Mucosa of descending colon (tissue), 3 donors: ENCODE measurements around the gene LMAN2L. TPM values are rescaled to one million over a fixed set of nuclear protein-coding genes. Genes with fewer than 3 reads are reported as not detected.

Experiments used
- ATAC-seq: fragments of 200-7000 bp; cut with Tn5 transposase; one replicate; pipeline ENCODE4 v1.9.1; 2020; ENCODE audit warnings: mild to moderate bottlenecking, moderate library complexity
- DNase-seq, 3 donors: peaks; one replicate each; pipeline ENCODE4 v3.0.0-alpha.2; 2020
- H3K36me3 ChIP-seq: fragments of 200-600 bp; one replicate; pipeline ENCODE4 v1.8.0; 2021; ENCODE audit warnings: low read depth, mild to moderate bottlenecking
- H3K4me1 ChIP-seq: fragments of 200-600 bp; one replicate; pipeline ENCODE4 v1.8.0; 2021; ENCODE audit warnings: low read depth, mild to moderate bottlenecking
- H3K4me3 ChIP-seq: fragments of 200-600 bp; one replicate; pipeline ENCODE4 v1.8.0; 2021; ENCODE audit warnings: mild to moderate bottlenecking
- H3K9me3 ChIP-seq: fragments of 200-600 bp; one replicate; pipeline ENCODE4 v1.8.0; 2021; ENCODE audit warnings: mild to moderate bottlenecking
- CTCF ChIP-seq: fragments of 200-600 bp; IDR thresholded peaks from one replicate; pipeline ENCODE4 v1.8.0; 2022; ENCODE audit warnings: antibody characterized with exemption, mild to moderate bottlenecking
- intact Hi-C, 2 donors: fragments of 100-400 bp; cut with DNase I in 1 of 2; cut with micrococcal nuclease in 1 of 2; formaldehyde crosslinking; loops; one replicate each; pipeline versions ENCODE4 v1.11.0 to v1.11.1; 2022; cut with DNase I, micrococcal nuclease
- total RNA-seq, 3 donors: library from RNA; stranded (reverse); fragmentation: NEBNext Ultra II Directional in 2 of 3; extraction: Animal tissue kit (Norgen Biotek cat#: 25700) in 2 of 3; gene quantifications; one replicate each; pipeline versions ENCODE4 v1.2.1 to v1.2.4, GENCODE V29; 2021 to 2023
- donor health status: DM: no; HTN: no; CAD: no; lungs with moderate emphysema.
- donor health status: DM: no; HTN: no; CAD: no.
- donor health status: DM: no; HTN: yes; CAD: no.

Gene LMAN2L
- total RNA-seq, 3 donors from 2014 or later: 11.2 to 21.0 (median 14.2) TPM

- no peak for TF ChIP-seq CTCF
- ATAC-seq: no peak
- DNase-seq: no peak
- Histone ChIP-seq H3K36me3 (peaks cover 11% of the 10 kb centered on the region), H3K9me3 (no peaks in the 10 kb centered on the region), H3K4me3 (no peak overlapping the region), H3K4me1 (peaks cover 3% of the 10 kb centered on the region)
- intact Hi-C loops: no loop called here
Observed at GRCh38 chr2:96733931-96734330, 5.9 kb downstream of the LMAN2L start.

- no peak for TF ChIP-seq CTCF
- Histone ChIP-seq H3K9me3 (no peaks in the 10 kb centered on the region), H3K36me3 (peaks cover 11% of the 10 kb centered on the region), H3K4me3 (no peak overlapping the region), H3K4me1 (no peaks in the 10 kb centered on the region)
- DNase-seq (no peak), ATAC-seq (no peak)
- intact Hi-C loops: no loop called here
Observed at GRCh38 chr2:96730212-96730611, 9.7 kb downstream of the LMAN2L start.

- ATAC-seq (no peak), DNase-seq (no peak)
- H3K9me3 ChIP-seq: no peaks in the 10 kb centered on the region
- no peak overlapping the region for H3K4me3 ChIP-seq
- TF ChIP-seq CTCF: no peak
- peaks cover 11% of the 10 kb centered on the region for H3K36me3 ChIP-seq
- H3K4me1 ChIP-seq: no peaks in the 10 kb centered on the region
- intact Hi-C loops: no loop called here
Observed at GRCh38 chr2:96729748-96730147, 10.1 kb downstream of the LMAN2L start.

GRCh38 chr2:96727431-96727830, 12.4 kb downstream of the LMAN2L start:
- H3K9me3 ChIP-seq: no peaks in the 10 kb centered on the region
- peaks cover 4% of the 10 kb centered on the region for H3K36me3 ChIP-seq
- ATAC-seq (no peak), DNase-seq (peak in 1 of 3 donors; percentile 22)
- no peak for TF ChIP-seq CTCF
- intact Hi-C loops: no loop called here
- H3K4me1 ChIP-seq: no peaks in the 10 kb centered on the region
- H3K4me3 ChIP-seq: no peak overlapping the region

GRCh38 chr2:96726131-96726530, 13.7 kb downstream of the LMAN2L start:
- H3K36me3 ChIP-seq: peaks cover 4% of the 10 kb centered on the region

More at GRCh38 chr2:96726131-96726530, 13.7 kb downstream of the LMAN2L start:
- Histone ChIP-seq H3K4me1 (no peaks in the 10 kb centered on the region), H3K4me3 (no peak overlapping the region), H3K9me3 (no peaks in the 10 kb centered on the region)
- intact Hi-C loops: no loop called here
- DNase-seq (no peak), ATAC-seq (no peak)
- TF ChIP-seq CTCF: no peak
